GM23338 (cell line): Measurements from ENCODE around the gene DIP2C. TPM values are rescaled to one million over a fixed set of nuclear protein-coding genes. Genes with fewer than 3 reads are reported as not detected.
A peak's percentile ranks its signal among the peaks of the same experiment; 100 is the strongest.

Source experiments
- ATAC-seq: fragments of 200-7000 bp; cut with Tn5 transposase; 3 replicates; pipeline ENCODE4 v1.9.1; 2020
- DNase-seq: peaks from one replicate; pipeline ENCODE4 v3.0.0-alpha.2; 2015; ENCODE audit warnings: low spot score
- H2AFZ ChIP-seq: fragments of 200-600 bp; sonication (generic); 2 replicates; pipeline ENCODE4 v1.8.0; 2016; ENCODE audit warnings: antibody characterized with exemption, mild to moderate bottlenecking, moderate library complexity
- H3F3A ChIP-seq: fragments of 200-600 bp; sonication (generic); replicated peaks from 2 replicates; pipeline ENCODE4 v1.8.0; 2017; ENCODE audit warnings: antibody characterized with exemption, mixed run types, low read depth
- H3K27ac ChIP-seq: fragments of 200-600 bp; sonication (generic); 2 replicates; pipeline ENCODE4 v1.6.1; 2016; ENCODE audit warnings: low read depth
- H3K27me3 ChIP-seq: fragments of 200-600 bp; sonication (generic); 2 replicates; pipeline ENCODE4 v1.8.0; 2016; ENCODE audit warnings: mild to moderate bottlenecking, mixed run types, moderate library complexity; ENCODE audit not compliant: insufficient read depth
- H3K36me3 ChIP-seq: fragments of 200-600 bp; sonication (generic); 2 replicates; pipeline ENCODE4 v1.8.0; 2016; ENCODE audit warnings: mild to moderate bottlenecking; ENCODE audit not compliant: insufficient read depth
- H3K4me1 ChIP-seq: fragments of 200-600 bp; sonication (generic); 2 replicates; pipeline ENCODE4 v1.8.0; 2016; ENCODE audit warnings: mild to moderate bottlenecking, moderate library complexity; ENCODE audit not compliant: insufficient read depth
- H3K4me2 ChIP-seq: fragments of 200-600 bp; sonication (generic); 2 replicates; pipeline ENCODE4 v1.7.1; 2017; ENCODE audit warnings: mixed run types
- H3K4me3 ChIP-seq: fragments of 200-600 bp; sonication (generic); 2 replicates; pipeline ENCODE4 v1.6.1; 2016; ENCODE audit warnings: mixed run types
- H3K79me2 ChIP-seq: fragments of 200-600 bp; sonication (generic); replicated peaks from 2 replicates; pipeline ENCODE4 v1.8.0; 2017; ENCODE audit warnings: mild to moderate bottlenecking; ENCODE audit not compliant: insufficient read depth
- H3K9me2 ChIP-seq: fragments of 200-600 bp; sonication (generic); 2 replicates; pipeline ENCODE4 v1.8.0; 2017; ENCODE audit not compliant: insufficient read depth
- H4K20me1 ChIP-seq: fragments of 200-600 bp; sonication (generic); replicated peaks from 2 replicates; pipeline ENCODE4 v1.8.0; 2017; ENCODE audit warnings: mild to moderate bottlenecking; ENCODE audit not compliant: insufficient read depth
- H3K27ac Mint-ChIP-seq: 2 replicates; pipeline ENCODE4 v1.8.0; 2020; ENCODE audit warnings: inconsistent platforms, mild to moderate bottlenecking, moderate library complexity, mixed read lengths
- H3K27me3 Mint-ChIP-seq: 3 replicates; pipeline ENCODE4 v1.8.0; 2022; ENCODE audit warnings: low read depth, mild to moderate bottlenecking, moderate library complexity, mixed read lengths, inconsistent platforms; ENCODE audit not compliant: insufficient read depth, poor library complexity
- H3K36me3 Mint-ChIP-seq: 3 replicates; pipeline ENCODE4 v1.8.0; 2021; ENCODE audit warnings: low read depth, mild to moderate bottlenecking, inconsistent platforms, moderate library complexity, mixed read lengths
- H3K4me1 Mint-ChIP-seq: 3 replicates; pipeline ENCODE4 v1.8.0; 2020; ENCODE audit warnings: mild to moderate bottlenecking, inconsistent platforms, mixed read lengths
- H3K4me3 Mint-ChIP-seq: 3 replicates; pipeline ENCODE4 v1.8.0; 2021; ENCODE audit warnings: moderate library complexity, mild to moderate bottlenecking, inconsistent platforms, mixed read lengths
- H3K9me3 Mint-ChIP-seq: 3 replicates; pipeline ENCODE4 v1.8.0; 2020; ENCODE audit warnings: moderate library complexity, mild to moderate bottlenecking, inconsistent platforms, mixed read lengths
- CTCF ChIP-seq, 2 experiments: fragments of 200-600 bp in 1 of 2; sonication (generic) in 1 of 2; conservative IDR thresholded peaks; 2 replicates each; pipeline versions ENCODE4 v1.5.1 to v1.6.1; 2016 to 2017; ENCODE audit warnings: antibody characterized with exemption in 2 of 2, low read depth in 2 of 2, mild to moderate bottlenecking in 2 of 2, moderate library complexity in 1 of 2
- ETS1 ChIP-seq: IDR thresholded peaks from 2 replicates; pipeline ENCODE4 v1.6.1; 2016; ENCODE audit warnings: antibody characterized with exemption
- NANOG ChIP-seq: IDR thresholded peaks from 2 replicates; pipeline ENCODE4 v1.6.1; 2016; ENCODE audit warnings: antibody characterized with exemption, borderline replicate concordance
- STAT1 ChIP-seq: IDR thresholded peaks from one replicate; pipeline ENCODE4 v1.6.1; 2016; ENCODE audit warnings: antibody characterized with exemption; ENCODE audit not compliant: unreplicated experiment
- ZNF114 ChIP-seq: fragments of 250-450 bp; sonication (Bioruptor Pico); IDR thresholded peaks from 2 replicates; pipeline ENCODE4 v1.5.0; 2020; ENCODE audit warnings: mild to moderate bottlenecking, moderate library complexity
- ZNF331 ChIP-seq: fragments of 250-450 bp; sonication (Bioruptor Pico); IDR thresholded peaks from 2 replicates; pipeline ENCODE4 v1.5.0; 2020; ENCODE audit warnings: low read depth, mild to moderate bottlenecking, moderate library complexity
- ZNF462 ChIP-seq: fragments of 250-450 bp; sonication (Bioruptor Pico); IDR thresholded peaks from 2 replicates; pipeline ENCODE4 v1.5.0; 2020; ENCODE audit warnings: mild to moderate bottlenecking, moderate library complexity
- polyA plus RNA-seq: library from polyadenylated mRNA; unstranded; fragments of >200 nt; fragmentation: Nextera tagmentation; extraction: Ambion mirVana; gene quantifications from 2 replicates; pipeline ENCODE4 v1.2.1, GENCODE V29; 2016
- total RNA-seq: library from RNA; depleted of rRNA; stranded (reverse); fragments of >200 nt; shearing (Covaris generic); gene quantifications from 2 replicates; pipeline ENCODE4 v1.2.3, GENCODE V29; 2014

Gene DIP2C
- total and polyA plus RNA-seq, 2 experiments from 2014 or later: 5.1 to 7.7 TPM

- Histone ChIP-seq H3K4me2 (no peak overlapping the region), H3K4me1 (peaks cover 12% of the 10 kb centered on the region), H3K9me2 (no peaks in the 10 kb centered on the region), H2AFZ (no peak overlapping the region), H3K79me2 (peaks cover 18% of the 10 kb centered on the region), H3K36me3 (no peaks in the 10 kb centered on the region), H3F3A (peaks cover 3% of the 10 kb centered on the region; the same call in 1 of the 2 replicates), H3K4me3 (no peak overlapping the region), H3K27me3 (no peaks in the 10 kb centered on the region), H4K20me1 (no peaks in the 10 kb centered on the region), H3K27ac (no peak overlapping the region)
- no peaks in the 10 kb centered on the region for H3K9me3 Mint-ChIP-seq
- DNase-seq (no peak), ATAC-seq (peak; percentile 11)
- H3K4me1 Mint-ChIP-seq: peaks cover 39% of the 10 kb centered on the region
- no peaks in the 10 kb centered on the region; the same call in 2 of the 3 replicates for H3K36me3 Mint-ChIP-seq
- no peak for TF ChIP-seq CTCF (conservative IDR thresholded peaks at IDR 0.05; ENCODE audit: low read depth in 2 of 2)
- TF ChIP-seq ETS1: no peak
- no peak for TF ChIP-seq ZNF114 (CRISPR knock-in tag)
- no peak overlapping the region for H3K4me3 Mint-ChIP-seq
- peaks cover 17% of the 10 kb centered on the region for H3K27me3 Mint-ChIP-seq
- H3K27ac Mint-ChIP-seq: no peak overlapping the region
Observed at GRCh38 chr10:623477-624311, 65.8 kb downstream of the DIP2C start.

GRCh38 chr10:623014-623413 lies 66.5 kb downstream of the DIP2C start:
- peaks cover 18% of the 10 kb centered on the region for H3K79me2 ChIP-seq
- H3K9me3 Mint-ChIP-seq: no peaks in the 10 kb centered on the region
- H3K4me3 Mint-ChIP-seq: no peak overlapping the region
- H2AFZ ChIP-seq: no peak overlapping the region
- DNase-seq (no peak), ATAC-seq (no peak)
- no peaks in the 10 kb centered on the region for H4K20me1 ChIP-seq
- H3K4me3 ChIP-seq: no peak overlapping the region
- no peaks in the 10 kb centered on the region for H3K9me2 ChIP-seq
- no peaks in the 10 kb centered on the region for H3K36me3 ChIP-seq
- H3K36me3 Mint-ChIP-seq: no peaks in the 10 kb centered on the region; the same call in 2 of the 3 replicates
- no peak overlapping the region for H3K4me2 ChIP-seq
- no peaks in the 10 kb centered on the region for H3K27me3 ChIP-seq
- peaks cover 3% of the 10 kb centered on the region; the same call in 1 of the 2 replicates for H3F3A ChIP-seq
- peaks cover 39% of the 10 kb centered on the region for H3K4me1 Mint-ChIP-seq
- peaks cover 14% of the 10 kb centered on the region for H3K27me3 Mint-ChIP-seq
- no peak overlapping the region for H3K27ac ChIP-seq
- no peak overlapping the region for H3K27ac Mint-ChIP-seq
- peaks cover 12% of the 10 kb centered on the region for H3K4me1 ChIP-seq
- no peak for TF ChIP-seq STAT1
- TF ChIP-seq NANOG: no peak
- TF ChIP-seq ZNF114 (CRISPR knock-in tag): no peak
- no peak for TF ChIP-seq ZNF462 (CRISPR knock-in tag)
- no peak for TF ChIP-seq CTCF (conservative IDR thresholded peaks at IDR 0.05; ENCODE audit: low read depth in 2 of 2)
- no peak for TF ChIP-seq ZNF331 (CRISPR knock-in tag)
